GM21529 (cell line): ENCODE results near the gene AP1B1.
"Not testable (repeated sequence)": the region's sequence is repeated elsewhere in the genome, so short reads cannot be mapped to it uniquely, and the experiment has no call there.

Experiments
- ATAC-seq: cut with Tn5 transposase; IDR thresholded peaks from one replicate; pipeline ENCODE4 v1.9.1; 2021; ENCODE audit not compliant: unreplicated experiment

Gene AP1B1

DNA sequence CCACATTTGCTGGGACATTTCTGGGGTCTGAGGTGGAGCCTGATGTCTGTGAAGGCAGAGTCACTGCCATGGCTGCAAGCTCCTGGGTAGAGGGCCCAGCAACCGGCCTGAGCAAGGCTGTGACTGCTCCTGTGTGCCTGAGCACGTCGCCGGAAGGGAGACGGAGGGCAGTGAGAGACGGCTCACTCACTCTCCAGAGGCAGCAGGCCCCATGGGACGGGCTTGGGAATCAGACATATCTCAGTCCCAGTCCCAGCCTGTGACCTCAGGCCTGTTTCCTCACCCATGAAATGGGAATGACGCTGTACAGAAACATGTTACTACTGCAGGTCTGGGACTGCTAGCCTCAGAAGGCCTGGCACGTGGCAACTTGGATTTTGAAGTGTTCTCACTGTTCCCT, 36.5 kb downstream of the AP1B1 start:
- ATAC-seq = no peak

DNA sequence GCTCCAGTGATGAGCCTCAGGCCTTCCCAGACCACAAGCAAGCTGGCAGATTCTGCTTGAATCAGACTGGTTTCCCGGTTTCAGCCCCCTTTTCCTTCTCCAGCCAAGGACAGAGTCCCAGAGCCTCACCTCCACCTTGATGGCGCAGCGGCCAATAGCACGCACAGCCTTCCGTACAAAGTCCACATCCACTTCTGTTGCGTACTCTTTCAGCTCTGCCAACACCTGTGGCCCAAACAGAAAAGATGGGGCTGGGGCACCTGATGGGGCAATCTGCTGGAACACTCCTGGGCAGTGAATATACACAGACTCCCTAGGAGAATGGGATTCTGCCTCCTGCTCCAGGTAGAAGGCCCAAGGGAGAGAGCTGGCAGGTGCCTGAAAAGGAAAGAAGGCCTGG, 37.3 kb downstream of the AP1B1 start:
- ATAC-seq = no peak

DNA sequence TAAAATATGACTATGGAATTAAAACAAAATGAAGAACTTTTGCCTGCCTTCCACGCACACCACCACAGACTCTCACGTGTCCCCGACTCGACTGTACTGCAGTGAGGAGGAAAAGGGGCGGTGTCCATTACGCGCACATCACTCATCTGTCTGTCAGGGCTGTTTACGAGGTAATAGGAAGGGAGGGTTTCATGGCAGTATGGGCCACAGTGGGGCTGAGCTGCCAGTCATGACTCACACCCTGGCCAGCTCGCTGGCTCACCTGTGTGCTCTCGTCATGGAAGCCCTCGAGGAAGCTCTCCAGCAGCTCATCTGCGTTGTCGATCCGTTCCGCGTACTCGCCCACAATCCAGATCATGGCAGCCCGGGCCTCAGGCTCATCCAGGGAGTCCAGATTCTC, 39.4 kb downstream of the AP1B1 start:
- no peak for ATAC-seq

DNA sequence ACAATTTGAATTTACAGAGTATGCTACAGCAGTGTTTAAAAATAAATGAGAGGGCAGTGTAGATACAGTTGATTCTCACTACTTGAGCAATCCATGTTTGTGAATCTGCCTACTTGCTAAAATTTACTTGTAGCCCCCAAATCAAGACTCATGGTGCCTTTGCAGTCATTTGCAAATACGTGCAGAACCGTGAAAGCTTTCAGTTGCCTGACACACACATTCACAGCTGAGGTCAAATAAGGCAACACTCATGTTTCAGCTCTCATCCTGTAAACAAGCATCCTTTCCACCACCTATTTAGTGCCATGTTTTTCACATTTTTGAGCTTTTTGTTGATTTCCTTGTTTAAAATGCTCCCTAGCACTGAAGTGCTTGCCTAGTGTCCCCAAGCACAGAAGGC, 40.3 kb downstream of the AP1B1 start:
- ATAC-seq = no peak

DNA sequence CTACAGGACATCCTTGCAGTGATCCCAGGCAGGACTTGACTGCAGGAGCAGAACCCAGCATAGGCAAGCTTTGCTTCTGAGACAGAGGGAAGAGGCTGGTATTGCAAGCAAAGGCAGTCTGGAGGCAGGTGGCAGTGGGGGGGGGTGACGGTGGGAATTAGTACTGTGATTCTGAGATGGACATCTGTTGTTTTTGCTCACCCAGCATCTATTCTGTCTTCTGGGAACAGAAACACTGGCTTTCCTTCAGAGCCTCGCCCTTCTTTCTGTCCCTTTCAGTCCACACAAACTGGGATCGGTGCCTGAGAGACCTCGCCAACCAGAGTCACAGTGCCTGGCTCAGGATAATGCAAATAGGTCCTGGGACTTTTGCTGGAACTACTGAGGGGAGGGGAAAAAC, 41.7 kb downstream of the AP1B1 start:
- ATAC-seq = no peak

DNA sequence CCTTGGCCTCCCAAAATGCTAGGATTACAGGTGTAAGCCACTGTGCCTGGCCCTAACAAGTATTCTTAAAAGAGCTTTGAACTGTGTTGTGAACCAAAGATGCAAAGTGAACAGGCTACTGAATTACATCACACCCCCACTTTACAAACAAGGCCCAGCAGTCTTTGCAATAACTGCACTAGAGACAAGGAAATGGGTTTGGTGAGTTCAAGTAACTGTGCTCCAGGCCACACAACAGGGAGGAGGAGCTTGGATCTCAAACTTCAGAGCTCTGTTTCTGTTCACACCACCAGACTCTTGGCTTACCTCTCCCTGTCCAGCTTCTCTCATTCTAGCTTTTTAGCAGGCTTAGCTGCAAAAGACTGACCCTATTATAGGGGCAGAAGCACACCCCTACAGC, 42.4 kb downstream of the AP1B1 start:
- ATAC-seq = no peak

DNA sequence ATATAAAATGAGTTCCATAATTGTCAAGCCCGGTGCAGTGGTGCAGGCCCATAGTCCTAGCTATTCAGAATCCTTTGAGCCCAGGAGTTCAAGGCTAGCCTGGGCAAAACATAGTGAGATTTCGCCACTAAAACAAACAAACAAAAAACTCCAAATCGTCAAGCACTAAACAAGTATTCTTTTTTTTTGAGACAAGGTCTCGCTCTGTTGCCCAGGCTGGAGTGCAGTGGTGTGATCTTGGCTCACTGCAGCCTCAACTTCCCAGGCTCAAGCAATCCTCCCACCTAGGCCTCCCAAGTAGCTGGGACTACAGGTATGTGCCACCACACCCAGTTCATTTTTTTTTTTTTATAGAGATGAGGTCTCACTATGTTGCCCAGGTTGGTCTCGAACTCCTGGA, 43.5 kb downstream of the AP1B1 start:
- ATAC-seq = not testable (repeated sequence)

DNA sequence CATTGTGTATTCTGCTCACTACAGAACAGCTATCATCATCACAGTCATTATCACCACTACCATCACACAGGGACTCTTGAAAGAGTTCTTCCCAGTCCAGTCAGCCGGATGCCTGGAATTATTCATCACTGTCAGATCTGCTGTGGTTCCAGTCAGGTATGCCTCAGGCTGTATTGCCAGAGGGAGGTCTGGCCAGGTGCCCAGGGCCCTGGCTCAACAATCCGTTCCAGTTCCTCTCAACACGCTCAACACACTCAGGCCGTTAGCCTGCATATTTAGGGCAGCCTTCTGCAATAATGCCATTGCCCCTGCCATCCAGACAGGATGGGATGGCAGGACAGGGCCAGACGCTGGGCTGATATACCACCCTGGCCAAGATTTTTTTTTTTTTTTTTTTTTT, 44.2 kb downstream of the AP1B1 start:
- ATAC-seq = no peak

DNA sequence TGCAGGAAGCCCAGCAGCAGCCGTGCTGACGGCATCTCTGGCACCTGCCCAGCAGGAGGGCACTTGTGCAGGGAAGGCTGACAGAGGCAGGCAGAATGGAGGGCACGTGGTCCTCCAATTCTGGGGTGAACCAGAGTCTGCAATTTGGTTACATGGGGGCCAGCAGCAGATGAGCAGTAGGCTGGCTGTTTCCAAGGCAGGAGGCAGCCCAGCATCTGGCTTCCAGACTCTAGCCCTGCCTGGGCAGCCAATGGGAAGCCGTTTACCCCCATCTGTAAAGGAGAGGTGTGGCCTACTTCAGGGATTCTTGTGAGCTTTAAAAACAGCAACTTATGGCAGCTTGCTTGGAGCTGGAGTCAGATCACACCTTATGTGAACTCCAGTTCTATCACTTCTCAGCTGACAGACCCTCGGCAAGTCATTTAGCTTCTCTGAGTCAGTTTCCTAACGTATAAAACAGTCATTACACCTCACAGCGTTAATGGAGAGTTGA, 45.0 kb downstream of the AP1B1 start:
- ATAC-seq = no peak

DNA sequence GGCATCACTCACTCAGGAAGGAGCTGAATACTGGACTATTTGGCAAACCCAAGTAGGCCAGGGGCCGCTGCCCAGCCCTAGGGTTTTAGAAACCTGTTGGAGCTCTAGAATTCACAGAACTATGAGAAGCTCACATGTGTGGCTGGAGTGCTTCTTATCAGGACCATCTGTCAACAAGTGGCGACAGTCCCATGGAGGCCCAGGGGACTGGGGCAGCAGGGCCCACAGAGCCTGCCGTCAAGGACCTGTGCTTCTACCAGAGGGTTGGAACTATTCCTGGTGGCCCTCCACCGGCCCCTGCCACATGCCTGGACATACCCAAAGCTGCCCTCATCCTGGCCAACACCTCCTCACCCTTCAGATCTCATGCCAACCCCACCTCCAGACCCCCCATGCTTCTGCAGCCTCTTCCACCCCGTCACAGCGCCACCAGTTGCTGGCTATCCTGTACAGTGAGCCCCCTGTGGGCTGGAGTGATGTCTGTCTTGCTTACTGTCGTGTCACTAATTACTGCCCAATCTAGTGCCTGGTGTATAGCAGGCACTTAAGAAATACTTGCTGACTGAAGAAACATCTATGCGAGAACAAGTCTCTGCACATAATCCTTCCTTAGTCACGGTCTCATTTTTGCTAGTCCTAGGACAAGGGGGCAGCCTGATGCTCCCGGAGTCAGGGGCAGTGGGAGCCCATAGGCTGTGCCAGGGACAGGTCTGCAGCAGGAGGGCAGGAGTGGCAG, 45.6 kb downstream of the AP1B1 start:
- ATAC-seq = no peak

DNA sequence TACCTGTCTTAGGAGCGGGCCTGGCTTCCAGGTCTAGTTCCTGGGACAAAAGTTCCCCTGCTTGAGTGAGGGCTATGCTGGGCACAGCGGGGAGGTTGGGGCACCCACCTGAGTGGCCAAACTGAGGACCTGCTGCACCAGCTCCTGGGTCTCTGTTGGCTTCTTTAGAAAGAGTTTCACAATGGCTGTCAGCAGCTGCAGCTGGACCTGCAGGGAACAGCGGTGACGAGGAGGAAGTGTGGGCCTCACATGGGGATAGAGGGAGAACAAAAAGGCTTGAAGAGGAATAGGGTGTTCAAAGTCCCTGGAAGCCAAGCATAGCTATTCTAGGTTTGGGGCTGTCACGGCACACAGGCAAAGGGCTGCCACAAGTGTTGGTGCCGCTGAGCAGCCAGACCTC, 46.2 kb downstream of the AP1B1 start:
- ATAC-seq = no peak

DNA sequence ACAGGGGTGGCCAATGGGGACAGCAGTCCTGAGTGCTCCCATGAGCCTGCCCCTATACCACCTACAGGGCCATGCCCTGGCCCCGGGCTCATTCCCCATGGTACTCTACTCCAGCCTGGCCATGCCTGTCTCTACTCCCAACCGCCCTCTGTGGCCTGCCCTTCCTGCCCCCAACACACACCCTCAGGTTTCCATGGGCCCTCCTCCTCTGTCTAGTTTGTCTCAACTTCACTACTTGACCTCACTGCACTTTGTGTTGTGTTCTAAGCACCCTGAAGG, 46.6 kb downstream of the AP1B1 start:
- ATAC-seq = no peak

DNA sequence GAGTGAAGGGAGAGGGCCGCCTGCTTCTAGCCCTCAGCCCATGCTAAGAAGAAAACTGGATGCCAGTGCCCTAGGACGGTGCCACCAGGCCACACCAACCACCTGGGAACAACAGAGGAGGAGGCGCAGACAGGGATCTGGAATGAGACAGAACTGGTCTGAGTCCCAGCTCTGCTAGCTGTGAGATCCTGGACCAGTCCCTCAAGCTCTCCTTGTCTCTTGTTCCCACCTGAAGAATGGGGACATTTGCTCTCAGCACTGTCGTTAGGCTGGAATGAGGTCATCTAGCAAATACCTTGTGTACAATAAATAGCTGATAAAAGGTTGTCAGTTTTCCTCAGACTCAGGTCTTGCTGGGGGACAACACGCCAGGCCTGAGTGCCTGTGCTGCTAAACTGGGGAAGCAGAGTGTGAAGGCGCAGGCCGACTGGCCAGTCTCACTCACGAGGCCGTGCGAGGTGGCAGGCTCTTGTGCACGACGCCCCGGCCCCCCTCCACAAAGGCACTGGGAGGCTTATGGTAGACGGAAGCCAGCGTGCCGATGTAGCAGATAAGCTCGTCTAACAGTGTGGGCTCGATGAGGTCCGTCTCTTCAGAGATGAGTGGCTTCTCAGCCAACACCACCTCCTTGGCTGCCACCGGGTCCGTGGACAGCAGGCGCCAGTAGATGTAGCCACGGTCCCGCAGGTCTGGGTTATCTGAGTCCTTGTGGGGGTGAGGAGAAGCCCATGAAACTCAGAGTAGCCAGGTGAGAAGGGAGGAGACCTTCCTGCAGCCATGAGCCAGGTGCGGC, 47.1 kb downstream of the AP1B1 start:
- ATAC-seq = no peak

DNA sequence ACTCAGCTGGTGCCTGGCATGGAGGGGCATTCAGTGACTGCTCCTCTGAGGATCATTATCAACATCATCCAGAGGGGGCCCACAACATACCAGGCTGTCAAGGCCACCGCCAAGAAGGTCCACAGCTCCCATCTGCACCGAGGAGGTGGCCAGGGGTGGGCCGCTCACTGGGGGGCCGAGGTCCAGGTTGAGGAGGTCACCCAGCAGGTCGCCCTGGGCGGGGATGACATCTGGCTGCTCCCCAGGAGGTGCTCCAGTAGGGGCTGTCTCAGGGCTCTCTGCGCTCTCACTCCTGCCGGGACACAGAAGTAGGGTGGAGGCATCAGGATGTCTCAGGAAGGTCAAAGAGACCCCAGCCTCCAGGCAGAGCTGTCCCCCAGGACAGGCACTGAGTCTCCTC, 47.8 kb downstream of the AP1B1 start:
- ATAC-seq = no peak

DNA sequence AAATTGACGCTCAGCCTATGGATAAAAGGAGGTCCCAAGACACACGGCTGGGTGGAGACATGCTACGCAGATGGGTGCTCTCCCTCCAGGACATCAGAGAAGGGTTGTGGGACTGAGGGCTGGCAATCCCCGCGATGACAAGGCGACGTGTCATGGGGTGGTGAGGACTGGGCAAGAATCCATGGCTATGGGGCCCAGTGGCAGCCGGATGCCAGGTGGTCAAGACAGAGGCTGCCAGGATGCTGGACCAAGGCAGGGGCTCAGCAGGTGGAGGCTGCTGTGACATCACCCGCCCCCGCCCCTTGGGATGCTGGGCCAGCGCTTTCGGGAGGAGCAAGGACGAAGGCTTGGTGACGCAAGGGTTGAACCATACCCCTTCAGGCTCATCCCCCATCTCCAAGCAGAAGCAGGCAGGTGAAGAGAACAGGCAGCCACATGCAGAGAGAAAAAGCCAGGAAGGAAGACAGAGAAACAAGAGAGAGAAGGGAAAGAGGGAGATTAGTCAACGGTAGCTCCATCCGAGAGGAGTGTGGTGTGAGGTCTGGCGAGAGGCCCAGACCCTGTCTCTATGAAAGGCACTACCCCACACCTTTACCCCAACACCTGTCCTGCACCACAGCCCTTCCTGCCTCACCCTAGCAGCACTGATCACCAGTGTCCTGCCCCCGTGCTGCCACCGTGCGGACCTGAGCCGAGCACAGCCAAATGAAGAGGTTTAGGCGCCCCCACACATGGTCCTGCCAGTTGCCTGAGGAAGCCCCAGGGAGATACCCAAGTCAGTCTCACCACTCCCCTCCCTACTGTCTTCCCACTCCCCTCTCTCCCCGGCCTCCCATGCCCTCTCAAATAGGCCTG, 48.8 kb downstream of the AP1B1 start:
- ATAC-seq = no peak

DNA sequence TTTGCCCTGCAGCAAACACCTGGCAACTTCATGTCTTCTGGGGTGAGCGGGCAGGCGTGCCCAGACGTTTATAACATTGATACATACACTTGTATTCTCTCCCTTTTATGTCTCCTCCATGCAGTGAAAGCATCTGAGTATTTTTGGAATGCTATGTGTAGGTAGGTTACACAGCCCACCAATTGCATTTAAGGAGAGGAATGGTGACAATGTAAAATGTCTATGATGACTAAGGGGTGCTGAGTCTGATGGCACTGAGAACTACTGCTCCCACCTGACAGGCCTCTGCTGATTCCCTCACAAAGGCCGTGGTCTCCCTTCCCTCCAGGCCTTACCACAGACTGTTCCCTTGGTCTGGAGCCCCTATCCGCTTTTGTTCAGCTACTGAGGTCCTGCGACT, 50.0 kb downstream of the AP1B1 start:
- no peak for ATAC-seq

DNA sequence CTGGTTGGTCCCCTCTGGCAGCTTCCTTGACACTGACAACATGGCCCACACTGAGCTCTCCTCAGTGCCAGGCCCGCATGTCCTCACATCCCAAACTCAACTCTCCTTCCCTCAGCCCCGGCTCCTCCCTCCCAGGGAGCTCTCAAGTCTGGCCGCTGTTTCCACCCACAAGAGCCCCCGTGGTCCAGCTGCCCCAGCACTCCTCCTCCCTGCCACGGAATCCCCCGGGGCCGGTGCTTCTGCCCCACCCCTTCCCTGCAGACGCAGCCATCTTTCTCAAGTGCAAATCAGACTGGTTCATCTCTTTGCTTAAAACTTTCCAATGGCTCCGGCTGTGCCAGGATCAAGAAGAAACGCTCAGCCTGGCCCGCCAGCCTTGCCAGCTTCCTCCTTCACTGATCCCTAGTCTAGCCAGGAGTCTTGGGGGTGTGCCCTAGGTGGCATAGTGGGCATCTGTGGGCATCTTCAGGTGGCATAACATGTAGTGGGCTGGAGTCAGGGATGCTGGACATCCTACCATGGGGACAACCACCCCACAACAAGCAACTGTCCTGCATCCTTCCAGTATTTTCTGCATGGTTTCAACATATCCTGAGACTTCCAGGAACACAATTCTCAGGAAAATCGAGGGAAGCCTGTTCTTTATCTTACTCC, 50.6 kb downstream of the AP1B1 start:
- ATAC-seq = no peak

DNA sequence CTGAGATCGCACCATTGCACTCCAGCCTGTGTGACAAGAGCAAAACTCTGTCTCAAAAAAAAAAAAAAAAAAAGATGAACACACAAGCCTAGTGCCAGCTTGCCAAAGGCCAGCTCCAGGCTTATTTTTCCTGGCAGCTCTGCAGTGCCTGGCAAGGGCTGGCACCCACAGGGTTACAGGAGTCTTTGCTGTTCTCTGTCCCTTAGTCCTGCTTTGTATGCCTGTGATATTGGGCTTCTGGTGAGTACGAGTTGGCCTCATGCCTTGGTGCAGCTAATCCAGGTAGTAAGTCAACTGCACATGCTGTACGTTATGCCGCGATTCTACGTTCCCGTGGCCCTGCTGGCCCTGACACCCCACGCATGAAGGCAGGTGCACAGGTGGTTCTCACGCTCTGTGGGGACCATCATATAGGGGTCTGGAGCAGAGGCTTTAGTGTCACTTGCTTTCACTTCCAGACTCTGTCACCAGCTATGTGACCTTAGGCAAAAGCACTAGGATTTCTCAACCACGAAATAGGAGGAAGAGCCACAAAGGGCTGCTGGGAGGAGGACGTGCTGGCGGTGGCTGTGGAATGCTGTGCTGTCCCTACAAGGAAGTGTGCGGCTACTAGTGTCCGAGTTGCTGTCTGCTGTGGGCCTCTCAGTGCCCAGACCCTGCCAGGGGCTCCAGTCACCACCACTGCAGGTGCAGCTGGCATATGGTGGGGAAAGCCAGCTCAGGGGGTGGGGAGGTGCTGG, 51.4 kb downstream of the AP1B1 start:
- no peak for ATAC-seq

DNA sequence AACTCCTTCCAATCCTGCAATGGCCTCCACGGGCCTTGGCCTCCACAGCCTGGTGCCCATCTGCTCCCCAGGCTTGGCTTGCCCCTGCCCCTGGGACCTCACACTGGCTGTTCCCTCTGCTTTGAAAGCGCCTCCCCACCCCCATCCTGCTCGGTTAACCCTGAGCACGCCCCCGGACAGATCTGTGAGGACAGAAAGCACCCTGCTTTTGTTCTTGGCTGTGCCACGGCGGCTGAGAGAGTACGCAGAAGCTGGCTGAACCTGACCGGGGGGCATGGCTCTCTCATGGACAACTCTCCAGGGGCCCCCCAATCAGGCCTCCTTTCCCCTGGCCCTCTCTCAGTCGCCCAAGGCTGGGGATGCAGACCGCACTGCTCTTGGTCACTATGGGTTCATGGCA, 52.7 kb downstream of the AP1B1 start:
- ATAC-seq = no peak

DNA sequence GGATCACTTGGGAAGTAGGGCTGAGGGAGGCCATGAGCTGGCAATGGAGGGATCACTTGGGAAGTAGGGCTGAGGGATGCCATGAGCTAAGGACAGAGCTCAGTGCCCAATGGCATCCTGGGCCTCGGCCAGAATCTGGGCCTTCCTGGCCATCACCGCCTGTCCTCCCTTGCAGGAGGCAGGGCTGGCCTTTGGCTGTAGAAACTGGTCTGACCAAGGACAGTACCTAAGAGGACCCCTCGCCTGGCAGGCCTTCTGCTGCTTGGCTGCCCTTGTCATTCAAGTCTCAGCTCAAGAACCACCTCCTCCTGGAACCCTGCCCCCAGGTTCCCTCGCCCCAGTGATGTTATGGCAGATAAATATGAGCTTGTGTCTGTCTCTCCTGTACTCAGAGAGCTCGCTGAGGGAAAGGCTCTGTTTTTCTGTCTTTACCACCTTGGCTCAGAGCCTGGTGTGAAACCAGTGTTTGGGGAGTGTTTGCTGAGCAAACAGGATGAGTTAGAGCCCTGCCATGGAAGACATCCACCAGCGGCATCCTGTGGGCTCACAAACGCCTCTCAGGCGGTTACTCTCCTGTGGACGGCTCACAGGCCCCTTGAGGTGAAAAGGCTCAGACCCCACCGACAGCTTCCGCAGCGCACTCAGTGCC, 53.5 kb downstream of the AP1B1 start:
- no peak for ATAC-seq
